HG02870 (cell line): Measurements from ENCODE around the gene ZNF518B.
"Not testable (repeated sequence)": the region's sequence is repeated elsewhere in the genome, so short reads cannot be mapped to it uniquely, and the experiment has no call there.

Experiments
- ATAC-seq: cut with Tn5 transposase; IDR thresholded peaks from one replicate; pipeline ENCODE4 v1.9.1; 2021; ENCODE audit warnings: mild to moderate bottlenecking, moderate library complexity; ENCODE audit not compliant: unreplicated experiment

Gene ZNF518B

GRCh38 chr4:10456595-10457254 is 501 bp downstream of the ZNF518B start:
- ATAC-seq = peak; percentile 58

- ATAC-seq = no peak
Observed at GRCh38 chr4:10456260-10456594, 999 bp downstream of the ZNF518B start.

GRCh38 chr4:10455133-10455532 is 2.1 kb downstream of the ZNF518B start:
- ATAC-seq = no peak

GRCh38 chr4:10454726-10455125 is 2.5 kb downstream of the ZNF518B start:
- no peak for ATAC-seq

- no peak for ATAC-seq
Observed at GRCh38 chr4:10454121-10454520, 3.1 kb downstream of the ZNF518B start.

- no peak for ATAC-seq
Observed at GRCh38 chr4:10448991-10449390, 8.2 kb downstream of the ZNF518B start.

- ATAC-seq = no peak
Observed at GRCh38 chr4:10442976-10443375, 14.2 kb downstream of the ZNF518B start.

- ATAC-seq = no peak
Observed at GRCh38 chr4:10441512-10441911, 15.7 kb downstream of the ZNF518B start.

GRCh38 chr4:10438924-10439323 is 18.3 kb downstream of the ZNF518B start:
- ATAC-seq = peak; percentile 85

GRCh38 chr4:10437735-10438134 is 19.5 kb downstream of the ZNF518B start:
- ATAC-seq = no peak

GRCh38 chr4:10427680-10428079 is 29.5 kb downstream of the ZNF518B start:
- not testable (repeated sequence) for ATAC-seq

GRCh38 chr4:10421344-10422055 is 35.7 kb downstream of the ZNF518B start:
- no peak for ATAC-seq

GRCh38 chr4:10417740-10418139 is 39.5 kb downstream of the ZNF518B start:
- ATAC-seq = no peak

- ATAC-seq = no peak
Observed at GRCh38 chr4:10416441-10416840, 40.8 kb downstream of the ZNF518B start.

GRCh38 chr4:10413177-10413576 is 44.0 kb downstream of the ZNF518B start:
- ATAC-seq = peak; percentile 89

GRCh38 chr4:10405672-10406071 is 51.6 kb downstream of the ZNF518B start:
- ATAC-seq = no peak

- ATAC-seq = no peak
Observed at GRCh38 chr4:10403633-10404445, 53.4 kb downstream of the ZNF518B start.

- no peak for ATAC-seq
Observed at GRCh38 chr4:10395971-10396580, 61.1 kb downstream of the ZNF518B start.
